Measurements from ENCODE around the gene GHRHR. TPM values are rescaled to one million over a fixed set of nuclear protein-coding genes. Genes with fewer than 3 reads are reported as not detected.

GHRHR gene
- total and polyA plus RNA-seq, 9 of the 15 experiments (the other 6 are each of a cell fraction or from before 2014, with no cell fraction given): not detected

DNA sequence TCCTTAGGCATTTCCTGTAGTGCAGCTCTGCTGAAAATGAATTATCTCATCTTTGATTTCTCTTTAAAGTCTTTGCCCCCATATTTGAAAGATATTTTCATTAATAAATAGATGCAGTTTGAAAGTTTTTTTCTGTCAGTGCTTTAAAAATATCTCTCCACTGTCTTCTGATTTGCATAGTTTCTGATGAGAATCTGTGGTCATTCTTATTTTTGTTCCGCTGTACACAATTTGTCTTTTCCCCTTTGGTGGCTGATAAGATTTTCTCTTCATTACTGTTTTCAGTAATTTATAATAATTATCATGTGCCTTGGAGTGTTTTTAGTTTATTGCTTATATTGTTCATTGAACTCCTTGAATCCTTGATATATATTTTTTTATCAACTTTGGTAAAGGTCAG is 7.0 kb upstream of the GHRHR start:
- H3K79me2 ChIP-seq (ENCODE audit: control insufficient read depth, insufficient read depth, low read length): no peaks in the 10 kb centered on the region
- no peak overlapping the region for H3K27ac ChIP-seq (ENCODE audit: extremely low read depth, low read depth, low read length)
- no peak overlapping the region for H3K9ac ChIP-seq (ENCODE audit: insufficient read depth in 1 of 2, low read depth in 2 of 2, low read length in 2 of 2)
- ATAC-seq (no peak), DNase-seq (ENCODE audit: extremely low read depth in 1 of 4, low spot score in 3 of 4) (no peak), FAIRE-seq (no peak)
- POLR2A ChIA-PET: no interaction called here
- H3K9me1 ChIP-seq (ENCODE audit: control insufficient read depth, insufficient read depth, low read length): no peaks in the 10 kb centered on the region
- CTCF ChIA-PET (ENCODE audit: low intra/inter-chr PET ratio): no interaction called here
- TF ChIP-seq ZNF57 (CRISPR knock-in tag; IDR thresholded peaks at IDR 0.05) (no peak), ZNF23 (CRISPR knock-in tag; IDR thresholded peaks at IDR 0.05) (no peak), TRIM28 (IDR thresholded peaks at IDR 0.05) (peak; percentile 61; the same call in 1 of the 2 replicates), KLF10 (CRISPR knock-in tag; IDR thresholded peaks at IDR 0.05) (no peak), NFE2L1 (tag; IDR thresholded peaks at IDR 0.05; ENCODE audit: borderline replicate concordance, low read depth) (no peak), RHOXF2B (CRISPR knock-in tag; conservative IDR thresholded peaks at IDR 0.05) (no peak), CBX3 (IDR thresholded peaks at IDR 0.05; ENCODE audit: borderline replicate concordance in 1 of 2, low read length in 2 of 2) (peak in 1 of 2 experiments; percentile 90; a peak in 2 of 3 replicates), ZBTB7A (IDR thresholded peaks at IDR 0.05; ENCODE audit: borderline replicate concordance, control insufficient read depth, low read depth, low read length) (no peak)
- TF ChIP-seq, protein P1, sequence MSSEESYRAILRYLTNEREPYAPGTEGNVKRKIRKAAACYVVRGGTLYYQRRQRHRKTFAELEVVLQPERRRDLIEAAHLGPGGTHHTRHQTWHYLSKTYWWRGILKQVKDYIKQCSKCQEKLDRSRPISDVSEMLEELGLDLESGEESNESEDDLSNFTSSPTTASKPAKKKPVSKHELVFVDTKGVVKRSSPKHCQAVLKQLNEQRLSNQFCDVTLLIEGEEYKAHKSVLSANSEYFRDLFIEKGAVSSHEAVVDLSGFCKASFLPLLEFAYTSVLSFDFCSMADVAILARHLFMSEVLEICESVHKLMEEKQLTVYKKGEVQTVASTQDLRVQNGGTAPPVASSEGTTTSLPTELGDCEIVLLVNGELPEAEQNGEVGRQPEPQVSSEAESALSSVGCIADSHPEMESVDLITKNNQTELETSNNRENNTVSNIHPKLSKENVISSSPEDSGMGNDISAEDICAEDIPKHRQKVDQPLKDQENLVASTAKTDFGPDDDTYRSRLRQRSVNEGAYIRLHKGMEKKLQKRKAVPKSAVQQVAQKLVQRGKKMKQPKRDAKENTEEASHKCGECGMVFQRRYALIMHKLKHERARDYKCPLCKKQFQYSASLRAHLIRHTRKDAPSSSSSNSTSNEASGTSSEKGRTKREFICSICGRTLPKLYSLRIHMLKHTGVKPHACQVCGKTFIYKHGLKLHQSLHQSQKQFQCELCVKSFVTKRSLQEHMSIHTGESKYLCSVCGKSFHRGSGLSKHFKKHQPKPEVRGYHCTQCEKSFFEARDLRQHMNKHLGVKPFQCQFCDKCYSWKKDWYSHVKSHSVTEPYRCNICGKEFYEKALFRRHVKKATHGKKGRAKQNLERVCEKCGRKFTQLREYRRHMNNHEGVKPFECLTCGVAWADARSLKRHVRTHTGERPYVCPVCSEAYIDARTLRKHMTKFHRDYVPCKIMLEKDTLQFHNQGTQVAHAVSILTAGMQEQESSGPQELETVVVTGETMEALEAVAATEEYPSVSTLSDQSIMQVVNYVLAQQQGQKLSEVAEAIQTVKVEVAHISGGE (CRISPR knock-in tag; IDR thresholded peaks at IDR 0.05): no peak
- TF ChIP-seq, protein P2, sequence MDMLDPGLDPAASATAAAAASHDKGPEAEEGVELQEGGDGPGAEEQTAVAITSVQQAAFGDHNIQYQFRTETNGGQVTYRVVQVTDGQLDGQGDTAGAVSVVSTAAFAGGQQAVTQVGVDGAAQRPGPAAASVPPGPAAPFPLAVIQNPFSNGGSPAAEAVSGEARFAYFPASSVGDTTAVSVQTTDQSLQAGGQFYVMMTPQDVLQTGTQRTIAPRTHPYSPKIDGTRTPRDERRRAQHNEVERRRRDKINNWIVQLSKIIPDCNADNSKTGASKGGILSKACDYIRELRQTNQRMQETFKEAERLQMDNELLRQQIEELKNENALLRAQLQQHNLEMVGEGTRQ (CRISPR knock-in tag; IDR thresholded peaks at IDR 0.05): no peak
- 80% methylated on average over 1 of the region's 1 CpG for WGBS (ENCODE audit: insufficient coverage, low coverage, missing lambda C conversion rate)
- BruUV-seq (replicated peaks): no TSS peak
- H4K20me1 ChIP-seq (replicated peaks; ENCODE audit: control insufficient read depth, insufficient read depth, low read length): no peaks in the 10 kb centered on the region
- intact Hi-C loops (cut with micrococcal nuclease) (no loop called here), in situ Hi-C loops (cut with MboI) (no loop called here)
- H2AFZ ChIP-seq (ENCODE audit: low read depth, low read length): no peak overlapping the region
- no peaks in the 10 kb centered on the region for H3K4me1 ChIP-seq (replicated peaks in 1 of 2; ENCODE audit: control insufficient read depth in 2 of 2, insufficient read depth in 2 of 2, low read length in 2 of 2)
- peaks cover 4% of the 10 kb centered on the region; the same call in 1 of the 2 replicates for H3K9me3 ChIP-seq (replicated peaks; ENCODE audit: control insufficient read depth, insufficient read depth, low read depth, low read length)
- no peak overlapping the region for H3K4me2 ChIP-seq (ENCODE audit: insufficient read depth, low read length)
- no peaks in the 10 kb centered on the region; a peak in 1 of 5 replicates for H3K27me3 ChIP-seq (ENCODE audit: control insufficient read depth in 2 of 2, insufficient read depth in 2 of 2, low read length in 2 of 2)
- no peak overlapping the region for H3K4me3 ChIP-seq
- no peaks in the 10 kb centered on the region for H3K36me3 ChIP-seq (ENCODE audit: control insufficient read depth, insufficient read depth, low read length)

Data from K562 (cell line).